ENCODE data around the gene TMC8.

TMC8 gene

DNA sequence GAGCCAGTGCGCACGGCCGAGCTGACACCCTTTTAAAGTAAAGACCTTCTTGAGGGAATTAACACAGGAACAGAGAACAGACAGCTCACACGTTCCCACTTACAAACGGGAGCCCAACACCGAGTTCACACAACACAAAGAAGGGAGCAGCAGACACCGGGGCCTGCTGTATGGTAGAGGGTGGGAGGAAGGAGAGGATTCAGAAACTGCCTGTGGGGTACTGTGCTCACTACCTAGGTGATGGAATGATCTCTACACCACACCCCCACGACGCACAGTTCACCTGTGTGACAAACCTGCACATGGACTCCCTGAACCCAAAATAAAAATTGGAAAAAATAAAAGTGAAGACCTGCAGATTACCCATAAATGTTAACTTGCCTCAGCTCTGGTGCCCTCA is 34.5 kb upstream of the TMC8 start:
- TF ChIP-seq CREB1 (IDR thresholded peaks at IDR 0.05; ENCODE audit: low read depth) = no peak
- TF ChIP-seq NFIC (IDR thresholded peaks at IDR 0.05) = no peak
- no peak for TF ChIP-seq EGR1 (IDR thresholded peaks at IDR 0.05)
- TF ChIP-seq YY1 (IDR thresholded peaks at IDR 0.05; ENCODE audit: low read depth) = no peak
- TF ChIP-seq FOXM1 (IDR thresholded peaks at IDR 0.05; ENCODE audit: borderline replicate concordance, low read depth) = no peak
- no peak for TF ChIP-seq CEBPB (IDR thresholded peaks at IDR 0.05)
- TF ChIP-seq, protein P1, sequence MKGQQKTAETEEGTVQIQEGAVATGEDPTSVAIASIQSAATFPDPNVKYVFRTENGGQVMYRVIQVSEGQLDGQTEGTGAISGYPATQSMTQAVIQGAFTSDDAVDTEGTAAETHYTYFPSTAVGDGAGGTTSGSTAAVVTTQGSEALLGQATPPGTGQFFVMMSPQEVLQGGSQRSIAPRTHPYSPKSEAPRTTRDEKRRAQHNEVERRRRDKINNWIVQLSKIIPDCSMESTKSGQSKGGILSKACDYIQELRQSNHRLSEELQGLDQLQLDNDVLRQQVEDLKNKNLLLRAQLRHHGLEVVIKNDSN (IDR thresholded peaks at IDR 0.05) = no peak
- no peak for TF ChIP-seq TAF1 (IDR thresholded peaks at IDR 0.05; ENCODE audit: low read depth)
- no peak for TF ChIP-seq EP300 (IDR thresholded peaks at IDR 0.05; ENCODE audit: borderline replicate concordance)

DNA sequence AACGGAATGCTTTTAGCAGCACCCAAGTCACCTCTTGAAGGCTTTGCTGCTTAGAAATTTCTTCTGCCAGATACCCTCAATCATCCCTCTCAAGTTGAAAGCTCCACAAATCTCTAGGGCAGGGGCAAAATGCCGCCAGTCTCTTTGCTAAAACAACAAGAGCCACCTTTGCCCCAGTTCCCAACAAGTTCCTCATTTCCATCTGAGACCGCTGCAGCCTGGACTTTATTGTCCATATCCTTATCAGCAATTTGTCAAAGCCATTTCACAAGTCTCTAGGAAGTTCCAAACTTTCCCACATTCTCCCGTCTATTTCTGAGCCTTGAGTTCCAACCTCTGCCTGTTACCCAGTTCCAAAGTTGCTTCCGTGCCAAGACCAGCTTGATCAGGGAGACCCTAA is 29.5 kb upstream of the TMC8 start:
- TF ChIP-seq CREB1 (IDR thresholded peaks at IDR 0.05; ENCODE audit: low read depth) = no peak
- TF ChIP-seq, protein P1 (IDR thresholded peaks at IDR 0.05) = no peak
- TF ChIP-seq ZBTB7A (IDR thresholded peaks at IDR 0.05; ENCODE audit: low read depth) = no peak
- TF ChIP-seq, protein P2, sequence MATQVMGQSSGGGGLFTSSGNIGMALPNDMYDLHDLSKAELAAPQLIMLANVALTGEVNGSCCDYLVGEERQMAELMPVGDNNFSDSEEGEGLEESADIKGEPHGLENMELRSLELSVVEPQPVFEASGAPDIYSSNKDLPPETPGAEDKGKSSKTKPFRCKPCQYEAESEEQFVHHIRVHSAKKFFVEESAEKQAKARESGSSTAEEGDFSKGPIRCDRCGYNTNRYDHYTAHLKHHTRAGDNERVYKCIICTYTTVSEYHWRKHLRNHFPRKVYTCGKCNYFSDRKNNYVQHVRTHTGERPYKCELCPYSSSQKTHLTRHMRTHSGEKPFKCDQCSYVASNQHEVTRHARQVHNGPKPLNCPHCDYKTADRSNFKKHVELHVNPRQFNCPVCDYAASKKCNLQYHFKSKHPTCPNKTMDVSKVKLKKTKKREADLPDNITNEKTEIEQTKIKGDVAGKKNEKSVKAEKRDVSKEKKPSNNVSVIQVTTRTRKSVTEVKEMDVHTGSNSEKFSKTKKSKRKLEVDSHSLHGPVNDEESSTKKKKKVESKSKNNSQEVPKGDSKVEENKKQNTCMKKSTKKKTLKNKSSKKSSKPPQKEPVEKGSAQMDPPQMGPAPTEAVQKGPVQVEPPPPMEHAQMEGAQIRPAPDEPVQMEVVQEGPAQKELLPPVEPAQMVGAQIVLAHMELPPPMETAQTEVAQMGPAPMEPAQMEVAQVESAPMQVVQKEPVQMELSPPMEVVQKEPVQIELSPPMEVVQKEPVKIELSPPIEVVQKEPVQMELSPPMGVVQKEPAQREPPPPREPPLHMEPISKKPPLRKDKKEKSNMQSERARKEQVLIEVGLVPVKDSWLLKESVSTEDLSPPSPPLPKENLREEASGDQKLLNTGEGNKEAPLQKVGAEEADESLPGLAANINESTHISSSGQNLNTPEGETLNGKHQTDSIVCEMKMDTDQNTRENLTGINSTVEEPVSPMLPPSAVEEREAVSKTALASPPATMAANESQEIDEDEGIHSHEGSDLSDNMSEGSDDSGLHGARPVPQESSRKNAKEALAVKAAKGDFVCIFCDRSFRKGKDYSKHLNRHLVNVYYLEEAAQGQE (IDR thresholded peaks at IDR 0.05; ENCODE audit: low read depth) = no peak
- no peak for TF ChIP-seq NFIC (IDR thresholded peaks at IDR 0.05)
- no peak for TF ChIP-seq YY1 (IDR thresholded peaks at IDR 0.05; ENCODE audit: low read depth)
- TF ChIP-seq CEBPB (IDR thresholded peaks at IDR 0.05) = no peak
- TF ChIP-seq RAD21 (IDR thresholded peaks at IDR 0.05; ENCODE audit: low read depth) = no peak
- no peak for TF ChIP-seq TEAD4 (IDR thresholded peaks at IDR 0.05)
- TF ChIP-seq TCF12 (IDR thresholded peaks at IDR 0.05; ENCODE audit: low read depth) = no peak
- no peak for TF ChIP-seq TAF1 (IDR thresholded peaks at IDR 0.05; ENCODE audit: low read depth)
- no peak for TF ChIP-seq EGR1 (IDR thresholded peaks at IDR 0.05)
- TF ChIP-seq FOXM1 (IDR thresholded peaks at IDR 0.05; ENCODE audit: borderline replicate concordance, low read depth) = no peak
- no peak for TF ChIP-seq EP300 (IDR thresholded peaks at IDR 0.05; ENCODE audit: borderline replicate concordance)

DNA sequence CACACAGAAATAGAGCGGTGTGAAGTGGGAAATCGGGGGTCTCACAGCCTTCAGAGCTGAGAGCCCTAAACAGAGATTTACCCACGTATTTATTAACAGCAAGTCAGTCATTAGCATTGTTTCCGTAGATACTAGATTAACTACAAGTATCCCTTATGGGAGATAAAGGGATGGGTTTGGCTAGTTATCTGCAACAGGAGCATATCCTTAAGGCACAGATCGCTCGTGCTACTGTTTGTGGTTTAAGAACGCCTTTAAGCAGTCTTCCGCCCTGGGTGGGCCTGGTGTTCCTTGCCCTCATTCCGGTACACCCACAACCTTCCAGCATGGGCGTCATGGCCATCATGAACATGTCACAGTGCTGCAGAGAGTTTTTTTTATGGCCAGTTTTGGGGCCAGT is 29.0 kb upstream of the TMC8 start:
- TF ChIP-seq, protein P3, sequence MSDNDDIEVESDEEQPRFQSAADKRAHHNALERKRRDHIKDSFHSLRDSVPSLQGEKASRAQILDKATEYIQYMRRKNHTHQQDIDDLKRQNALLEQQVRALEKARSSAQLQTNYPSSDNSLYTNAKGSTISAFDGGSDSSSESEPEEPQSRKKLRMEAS (IDR thresholded peaks at IDR 0.05) = no peak
- no peak for TF ChIP-seq ZBTB7A (IDR thresholded peaks at IDR 0.05; ENCODE audit: low read depth)
- no peak for TF ChIP-seq TCF12 (IDR thresholded peaks at IDR 0.05; ENCODE audit: low read depth)
- TF ChIP-seq, protein P2 (IDR thresholded peaks at IDR 0.05; ENCODE audit: low read depth) = no peak
- TF ChIP-seq TEAD4 (IDR thresholded peaks at IDR 0.05) = no peak
- TF ChIP-seq, protein P1 (IDR thresholded peaks at IDR 0.05) = no peak
- no peak for TF ChIP-seq EGR1 (IDR thresholded peaks at IDR 0.05)
- no peak for TF ChIP-seq RAD21 (IDR thresholded peaks at IDR 0.05; ENCODE audit: low read depth)
- no peak for TF ChIP-seq EP300 (IDR thresholded peaks at IDR 0.05; ENCODE audit: borderline replicate concordance)
- no peak for TF ChIP-seq FOXM1 (IDR thresholded peaks at IDR 0.05; ENCODE audit: borderline replicate concordance, low read depth)
- TF ChIP-seq TAF1 (IDR thresholded peaks at IDR 0.05; ENCODE audit: low read depth) = no peak
- TF ChIP-seq YY1 (IDR thresholded peaks at IDR 0.05; ENCODE audit: low read depth) = no peak
- no peak for TF ChIP-seq CREB1 (IDR thresholded peaks at IDR 0.05; ENCODE audit: low read depth)
- TF ChIP-seq NFIC (IDR thresholded peaks at IDR 0.05) = no peak
- no peak for TF ChIP-seq CEBPB (IDR thresholded peaks at IDR 0.05)

DNA sequence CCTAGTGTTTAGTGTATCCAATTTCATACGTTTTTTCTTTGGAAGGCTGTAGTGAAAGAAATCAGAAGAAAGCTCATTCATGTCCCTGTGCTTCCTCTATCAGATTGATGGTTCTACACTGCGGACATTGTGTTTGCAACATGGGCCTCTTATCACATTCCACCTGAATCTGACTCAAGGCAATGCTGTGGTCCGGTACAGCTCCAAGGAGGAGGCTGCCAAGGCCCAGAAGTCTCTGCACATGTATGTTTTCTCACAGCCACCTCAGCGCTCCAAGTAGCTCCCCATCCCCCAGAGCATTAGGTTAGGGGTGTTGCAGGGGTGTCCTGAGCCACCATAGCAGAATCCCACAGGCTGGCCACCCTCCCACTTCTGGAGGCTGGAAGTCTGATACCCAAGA is 27.3 kb upstream of the TMC8 start:
- TF ChIP-seq, protein P2 (IDR thresholded peaks at IDR 0.05; ENCODE audit: low read depth) = no peak
- TF ChIP-seq RAD21 (IDR thresholded peaks at IDR 0.05; ENCODE audit: low read depth) (no peak), EGR1 (IDR thresholded peaks at IDR 0.05) (no peak), TAF1 (IDR thresholded peaks at IDR 0.05; ENCODE audit: low read depth) (no peak), YY1 (IDR thresholded peaks at IDR 0.05; ENCODE audit: low read depth) (no peak), TEAD4 (IDR thresholded peaks at IDR 0.05) (no peak), NFIC (IDR thresholded peaks at IDR 0.05) (no peak), TCF12 (IDR thresholded peaks at IDR 0.05; ENCODE audit: low read depth) (no peak), ZBTB7A (IDR thresholded peaks at IDR 0.05; ENCODE audit: low read depth) (no peak), CEBPB (IDR thresholded peaks at IDR 0.05) (no peak), FOXM1 (IDR thresholded peaks at IDR 0.05; ENCODE audit: borderline replicate concordance, low read depth) (no peak), EP300 (IDR thresholded peaks at IDR 0.05; ENCODE audit: borderline replicate concordance) (no peak), CREB1 (IDR thresholded peaks at IDR 0.05; ENCODE audit: low read depth) (no peak)
- TF ChIP-seq, protein P3 (IDR thresholded peaks at IDR 0.05) = no peak
- TF ChIP-seq, protein P1 (IDR thresholded peaks at IDR 0.05) = no peak

All from Ishikawa (cell line).